PC-3 (cell line): ENCODE data around the gene CAMTA1.

Experiments used
- EZH2 ChIP-seq: fragments of 300-600 bp; sonication (generic); IDR thresholded peaks from one replicate; pipeline ENCODE4 v1.6.1; 2017; ENCODE audit warnings: antibody characterized with exemption, mild to moderate bottlenecking, low read length; ENCODE audit not compliant: unreplicated experiment
- EZH2phosphoT487 ChIP-seq: fragments of 300-600 bp; sonication (generic); IDR thresholded peaks from 2 replicates; pipeline ENCODE4 v1.6.1; 2018; ENCODE audit warnings: mild to moderate bottlenecking, antibody characterized with exemption, low read length, borderline replicate concordance
- TF ChIP-seq, protein P1 (sequence below): fragments of 300-600 bp; sonication (generic); conservative IDR thresholded peaks from 2 replicates; pipeline ENCODE4 v1.5.1; 2017; ENCODE audit warnings: antibody characterized with exemption, low read depth, mild to moderate bottlenecking, low read length

DNA sequence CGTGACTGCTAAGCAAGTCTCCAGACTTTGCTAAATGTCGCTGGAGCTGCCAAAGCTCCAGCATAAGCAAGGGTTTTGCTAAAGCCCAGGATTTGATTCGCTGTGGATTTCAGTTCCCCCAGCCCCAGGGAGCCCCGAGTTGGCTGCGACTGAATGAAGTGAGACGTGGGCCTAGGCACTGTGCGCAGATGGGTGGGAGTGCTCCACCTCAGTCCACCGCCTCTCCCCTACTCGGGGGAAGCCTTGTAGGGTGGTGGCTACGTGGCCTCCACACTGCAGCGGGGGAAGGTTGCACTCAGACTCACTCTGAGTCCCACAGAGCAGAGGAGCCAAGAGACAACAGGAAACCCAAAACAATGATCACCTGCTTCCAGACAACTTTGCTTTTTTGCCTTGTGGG is 588.0 kb downstream of the CAMTA1 start:
- TF ChIP-seq, protein P1, sequence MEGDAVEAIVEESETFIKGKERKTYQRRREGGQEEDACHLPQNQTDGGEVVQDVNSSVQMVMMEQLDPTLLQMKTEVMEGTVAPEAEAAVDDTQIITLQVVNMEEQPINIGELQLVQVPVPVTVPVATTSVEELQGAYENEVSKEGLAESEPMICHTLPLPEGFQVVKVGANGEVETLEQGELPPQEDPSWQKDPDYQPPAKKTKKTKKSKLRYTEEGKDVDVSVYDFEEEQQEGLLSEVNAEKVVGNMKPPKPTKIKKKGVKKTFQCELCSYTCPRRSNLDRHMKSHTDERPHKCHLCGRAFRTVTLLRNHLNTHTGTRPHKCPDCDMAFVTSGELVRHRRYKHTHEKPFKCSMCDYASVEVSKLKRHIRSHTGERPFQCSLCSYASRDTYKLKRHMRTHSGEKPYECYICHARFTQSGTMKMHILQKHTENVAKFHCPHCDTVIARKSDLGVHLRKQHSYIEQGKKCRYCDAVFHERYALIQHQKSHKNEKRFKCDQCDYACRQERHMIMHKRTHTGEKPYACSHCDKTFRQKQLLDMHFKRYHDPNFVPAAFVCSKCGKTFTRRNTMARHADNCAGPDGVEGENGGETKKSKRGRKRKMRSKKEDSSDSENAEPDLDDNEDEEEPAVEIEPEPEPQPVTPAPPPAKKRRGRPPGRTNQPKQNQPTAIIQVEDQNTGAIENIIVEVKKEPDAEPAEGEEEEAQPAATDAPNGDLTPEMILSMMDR: no peak
- TF ChIP-seq EZH2 (no peak), EZH2phosphoT487 (no peak)
